ENCODE measurements around the gene DKC1. TPM values are rescaled to one million over a fixed set of nuclear protein-coding genes. Genes with fewer than 3 reads are reported as not detected.

Gene DKC1
- total RNA-seq, 1 donor from 2014 or later: 46.8 TPM

GRCh38 chrX:154779261-154779660 is 16.6 kb downstream of the DKC1 start:
- H3K27me3 Mint-ChIP-seq (ENCODE audit: unreplicated experiment): no peaks in the 10 kb centered on the region
- peak; percentile 18 for DNase-seq
- TF ChIP-seq CTCF (IDR thresholded peaks at IDR 0.05; ENCODE audit: partially characterized antibody, unreplicated experiment): no peak
- no peak overlapping the region for H3K27ac Mint-ChIP-seq (ENCODE audit: unreplicated experiment)
- peak overlapping the region; percentile 25 for H3K4me3 Mint-ChIP-seq (ENCODE audit: unreplicated experiment)
- no peaks in the 10 kb centered on the region for H3K9me3 Mint-ChIP-seq (ENCODE audit: unreplicated experiment)
- peaks cover 3% of the 10 kb centered on the region for H3K36me3 Mint-ChIP-seq (ENCODE audit: unreplicated experiment)
- H3K4me1 Mint-ChIP-seq (ENCODE audit: low read depth, unreplicated experiment): no peaks in the 10 kb centered on the region

GRCh38 chrX:154780968-154781367 is 18.3 kb downstream of the DKC1 start:
- DNase-seq: no peak

GRCh38 chrX:154784149-154784995 is 21.7 kb downstream of the DKC1 start:
- no peaks in the 10 kb centered on the region for H3K27me3 Mint-ChIP-seq (ENCODE audit: unreplicated experiment)
- no peaks in the 10 kb centered on the region for H3K9me3 Mint-ChIP-seq (ENCODE audit: unreplicated experiment)
- H3K4me3 Mint-ChIP-seq (ENCODE audit: unreplicated experiment): no peak overlapping the region
- no peak for DNase-seq
- no peaks in the 10 kb centered on the region for H3K36me3 Mint-ChIP-seq (ENCODE audit: unreplicated experiment)
- H3K27ac Mint-ChIP-seq (ENCODE audit: unreplicated experiment): no peak overlapping the region
- TF ChIP-seq CTCF (IDR thresholded peaks at IDR 0.05; ENCODE audit: partially characterized antibody, unreplicated experiment): no peak
- H3K4me1 Mint-ChIP-seq (ENCODE audit: low read depth, unreplicated experiment): no peaks in the 10 kb centered on the region

More at GRCh38 chrX:154780968-154781367, 18.3 kb downstream of the DKC1 start:
- peaks cover 3% of the 10 kb centered on the region for H3K36me3 Mint-ChIP-seq (ENCODE audit: unreplicated experiment)
- H3K27ac Mint-ChIP-seq (ENCODE audit: unreplicated experiment): no peak overlapping the region
- no peaks in the 10 kb centered on the region for H3K27me3 Mint-ChIP-seq (ENCODE audit: unreplicated experiment)
- TF ChIP-seq CTCF (IDR thresholded peaks at IDR 0.05; ENCODE audit: partially characterized antibody, unreplicated experiment): no peak
- H3K4me1 Mint-ChIP-seq (ENCODE audit: low read depth, unreplicated experiment): no peaks in the 10 kb centered on the region
- no peak overlapping the region for H3K4me3 Mint-ChIP-seq (ENCODE audit: unreplicated experiment)
- H3K9me3 Mint-ChIP-seq (ENCODE audit: unreplicated experiment): no peaks in the 10 kb centered on the region

- Mint-ChIP-seq H3K4me3 (ENCODE audit: unreplicated experiment) (no peak overlapping the region), H3K9me3 (ENCODE audit: unreplicated experiment) (no peaks in the 10 kb centered on the region), H3K4me1 (ENCODE audit: low read depth, unreplicated experiment) (no peaks in the 10 kb centered on the region)
Measured at GRCh38 chrX:154785716-154786115, 23.1 kb downstream of the DKC1 start.

More at GRCh38 chrX:154785716-154786115, 23.1 kb downstream of the DKC1 start:
- Mint-ChIP-seq H3K27ac (ENCODE audit: unreplicated experiment) (no peak overlapping the region), H3K27me3 (ENCODE audit: unreplicated experiment) (no peaks in the 10 kb centered on the region), H3K36me3 (ENCODE audit: unreplicated experiment) (no peaks in the 10 kb centered on the region)
- no peak for DNase-seq
- TF ChIP-seq CTCF (IDR thresholded peaks at IDR 0.05; ENCODE audit: partially characterized antibody, unreplicated experiment): no peak
